Upper lobe of right lung (tissue), 1 donor: ENCODE measurements around the gene TMEM69. TPM values are rescaled to one million over a fixed set of nuclear protein-coding genes. Genes with fewer than 3 reads are reported as not detected.
"Not testable (repeated sequence)": the region's sequence is repeated elsewhere in the genome, so short reads cannot be mapped to it uniquely, and the experiment has no call there.

ENCODE experiments used
- ATAC-seq: fragments of 200-7000 bp; cut with Tn5 transposase; one replicate; pipeline ENCODE4 v1.9.1; 2020; ENCODE audit warnings: mild to moderate bottlenecking, moderate library complexity
- DNase-seq: peaks from one replicate; pipeline ENCODE4 v3.0.0-alpha.2; 2020
- H3K27ac ChIP-seq: fragments of 200-600 bp; one replicate; pipeline ENCODE4 v1.8.0; 2022
- H3K27me3 ChIP-seq: fragments of 200-600 bp; one replicate; pipeline ENCODE4 v1.8.0; 2022; ENCODE audit warnings: mild to moderate bottlenecking
- H3K36me3 ChIP-seq: fragments of 200-600 bp; one replicate; pipeline ENCODE4 v1.8.0; 2022
- H3K4me1 ChIP-seq: fragments of 200-600 bp; one replicate; pipeline ENCODE4 v1.8.0; 2022
- H3K4me3 ChIP-seq: fragments of 200-600 bp; one replicate; pipeline ENCODE4 v1.8.0; 2022; ENCODE audit warnings: mild to moderate bottlenecking
- H3K9me3 ChIP-seq: fragments of 200-600 bp; one replicate; pipeline ENCODE4 v1.8.0; 2022
- intact Hi-C: fragments of 100-400 bp; cut with DNase I; formaldehyde crosslinking; loops from one replicate; pipeline ENCODE4 v1.11.0; 2022
- total RNA-seq: library from RNA; stranded (reverse); fragmentation: NEBNext Ultra II Directional; extraction: Animal tissue kit (Norgen Biotek cat#: 25700); gene quantifications from one replicate; pipeline ENCODE4 v1.2.1, GENCODE V29; 2021
- TF ChIP-seq, protein P1 (sequence below): fragments of 200-600 bp; IDR thresholded peaks from one replicate; pipeline ENCODE4 v1.8.0; 2022; ENCODE audit warnings: antibody characterized with exemption
- donor health status: DM: no; HTN: yes; CAD: no; lungs with severe emphysema.

The TMEM69 gene
- total RNA-seq, 1 donor from 2014 or later, result 15.5 TPM

DNA sequence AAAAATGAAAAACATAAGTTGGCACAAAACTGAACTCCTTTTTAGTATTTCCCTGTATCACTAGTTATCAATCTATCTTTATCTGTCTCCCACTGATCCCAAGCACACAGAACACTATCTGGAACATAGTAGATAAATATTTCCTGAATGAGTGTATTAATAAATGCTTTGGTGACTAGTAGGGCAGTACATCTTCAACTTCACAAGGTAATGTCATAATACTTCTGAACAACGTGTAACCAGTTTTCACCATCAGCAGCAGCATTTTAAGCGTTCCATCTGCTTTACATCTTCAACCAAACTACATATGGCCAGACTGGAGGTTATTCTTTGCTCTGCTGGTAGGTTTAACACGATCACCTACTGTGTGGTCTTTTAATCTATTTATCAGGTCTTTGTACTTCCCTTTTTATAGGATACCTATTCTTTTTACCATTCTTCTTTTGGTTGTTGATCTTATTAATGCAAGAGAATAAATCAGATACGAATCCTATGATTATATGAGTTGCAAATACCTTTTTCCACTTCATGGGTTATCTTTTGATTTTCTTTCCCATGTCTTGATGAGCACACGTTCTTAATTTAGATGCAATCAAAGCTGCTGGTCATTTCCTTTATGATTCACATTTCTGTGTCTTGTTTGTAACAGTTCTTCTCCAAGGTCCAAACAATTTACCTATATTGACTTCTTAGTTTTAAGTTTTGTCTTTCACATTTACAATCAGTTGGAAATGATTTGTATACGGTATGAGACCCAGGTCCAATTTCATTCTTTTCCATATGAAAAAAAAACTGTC, 17.9 kb upstream of the TMEM69 start:
- Histone ChIP-seq H3K9me3 (no peaks in the 10 kb centered on the region), H3K4me3 (no peak overlapping the region), H3K27ac (no peak overlapping the region), H3K27me3 (no peaks in the 10 kb centered on the region), H3K4me1 (peaks cover 34% of the 10 kb centered on the region), H3K36me3 (peaks cover 4% of the 10 kb centered on the region)
- intact Hi-C loops, result no loop called here
- TF ChIP-seq, protein P1, sequence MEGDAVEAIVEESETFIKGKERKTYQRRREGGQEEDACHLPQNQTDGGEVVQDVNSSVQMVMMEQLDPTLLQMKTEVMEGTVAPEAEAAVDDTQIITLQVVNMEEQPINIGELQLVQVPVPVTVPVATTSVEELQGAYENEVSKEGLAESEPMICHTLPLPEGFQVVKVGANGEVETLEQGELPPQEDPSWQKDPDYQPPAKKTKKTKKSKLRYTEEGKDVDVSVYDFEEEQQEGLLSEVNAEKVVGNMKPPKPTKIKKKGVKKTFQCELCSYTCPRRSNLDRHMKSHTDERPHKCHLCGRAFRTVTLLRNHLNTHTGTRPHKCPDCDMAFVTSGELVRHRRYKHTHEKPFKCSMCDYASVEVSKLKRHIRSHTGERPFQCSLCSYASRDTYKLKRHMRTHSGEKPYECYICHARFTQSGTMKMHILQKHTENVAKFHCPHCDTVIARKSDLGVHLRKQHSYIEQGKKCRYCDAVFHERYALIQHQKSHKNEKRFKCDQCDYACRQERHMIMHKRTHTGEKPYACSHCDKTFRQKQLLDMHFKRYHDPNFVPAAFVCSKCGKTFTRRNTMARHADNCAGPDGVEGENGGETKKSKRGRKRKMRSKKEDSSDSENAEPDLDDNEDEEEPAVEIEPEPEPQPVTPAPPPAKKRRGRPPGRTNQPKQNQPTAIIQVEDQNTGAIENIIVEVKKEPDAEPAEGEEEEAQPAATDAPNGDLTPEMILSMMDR, result no peak
- ATAC-seq (no peak), DNase-seq (no peak)

GRCh38 chr1:45673956-45674355, 14.0 kb upstream of the TMEM69 start:
- Histone ChIP-seq H3K27ac (no peak overlapping the region), H3K36me3 (peaks cover 4% of the 10 kb centered on the region), H3K9me3 (no peaks in the 10 kb centered on the region), H3K27me3 (no peaks in the 10 kb centered on the region), H3K4me3 (no peak overlapping the region), H3K4me1 (peaks cover 44% of the 10 kb centered on the region)
- DNase-seq (no peak), ATAC-seq (no peak)
- intact Hi-C loops, result no loop called here
- TF ChIP-seq, protein P1, result no peak

GRCh38 chr1:45674478-45674877, 13.5 kb upstream of the TMEM69 start:
- peaks cover 4% of the 10 kb centered on the region for H3K36me3 ChIP-seq
- TF ChIP-seq, protein P1, result no peak
- DNase-seq (no peak), ATAC-seq (no peak)
- H3K4me3 ChIP-seq, result no peak overlapping the region
- intact Hi-C loops, result no loop called here
- H3K27ac ChIP-seq, result no peak overlapping the region
- peaks cover 46% of the 10 kb centered on the region for H3K4me1 ChIP-seq
- no peaks in the 10 kb centered on the region for H3K9me3 ChIP-seq
- no peaks in the 10 kb centered on the region for H3K27me3 ChIP-seq

GRCh38 chr1:45676553-45676952, 11.4 kb upstream of the TMEM69 start:
- ATAC-seq, H3K4me3 ChIP-seq, H3K27ac ChIP-seq, H3K36me3 ChIP-seq, DNase-seq, H3K27me3 ChIP-seq, intact Hi-C loops, H3K9me3 ChIP-seq: not testable (repeated sequence)
- peaks cover 66% of the 10 kb centered on the region for H3K4me1 ChIP-seq

- no peak overlapping the region for H3K27ac ChIP-seq
- TF ChIP-seq, protein P1, result no peak
Observed at GRCh38 chr1:45677751-45678245, 10.2 kb upstream of the TMEM69 start.

GRCh38 chr1:45678489-45678888, 9.5 kb upstream of the TMEM69 start:
- ATAC-seq (no peak), DNase-seq (no peak)
- intact Hi-C loops, result no loop called here
- TF ChIP-seq, protein P1, result no peak
- Histone ChIP-seq H3K27ac (no peak overlapping the region), H3K27me3 (no peaks in the 10 kb centered on the region), H3K4me1 (peaks cover 85% of the 10 kb centered on the region), H3K9me3 (no peaks in the 10 kb centered on the region), H3K36me3 (no peaks in the 10 kb centered on the region), H3K4me3 (no peak overlapping the region)

More at GRCh38 chr1:45677751-45678245, 10.2 kb upstream of the TMEM69 start:
- Histone ChIP-seq H3K27me3 (no peaks in the 10 kb centered on the region), H3K4me3 (no peak overlapping the region), H3K36me3 (no peaks in the 10 kb centered on the region), H3K4me1 (peaks cover 78% of the 10 kb centered on the region), H3K9me3 (no peaks in the 10 kb centered on the region)
- ATAC-seq (no peak), DNase-seq (no peak)
- intact Hi-C loops, result no loop called here
